HG03097 (cell line): ENCODE results near the gene ACOX3.
"Not testable (repeated sequence)": the region's sequence is repeated elsewhere in the genome, so short reads cannot be mapped to it uniquely, and the experiment has no call there.

Experiments
- ATAC-seq: cut with Tn5 transposase; IDR thresholded peaks from one replicate; pipeline ENCODE4 v1.9.1; 2021; ENCODE audit not compliant: unreplicated experiment, low FRiP score

Gene ACOX3

GRCh38 chr4:8391071-8391470 is 49.5 kb downstream of the ACOX3 start:
- ATAC-seq: no peak

GRCh38 chr4:8390577-8390976 is 49.9 kb downstream of the ACOX3 start:
- ATAC-seq: no peak

GRCh38 chr4:8388528-8388870 is 52.0 kb downstream of the ACOX3 start:
- ATAC-seq: no peak

GRCh38 chr4:8387615-8388527 is 52.7 kb downstream of the ACOX3 start:
- ATAC-seq: no peak

GRCh38 chr4:8387194-8387593 is 53.3 kb downstream of the ACOX3 start:
- no peak for ATAC-seq

- ATAC-seq: no peak
Observed at GRCh38 chr4:8386731-8387130, 53.8 kb downstream of the ACOX3 start.

- not testable (repeated sequence) for ATAC-seq
Observed at GRCh38 chr4:8386131-8386530, 54.4 kb downstream of the ACOX3 start.

GRCh38 chr4:8385611-8386010 is 54.9 kb downstream of the ACOX3 start:
- ATAC-seq: no peak

- ATAC-seq: no peak
Observed at GRCh38 chr4:8385106-8385505, 55.4 kb downstream of the ACOX3 start.

- no peak for ATAC-seq
Observed at GRCh38 chr4:8384397-8385060, 56.0 kb downstream of the ACOX3 start.

- no peak for ATAC-seq
Observed at GRCh38 chr4:8383451-8384160, 56.9 kb downstream of the ACOX3 start.

- ATAC-seq: no peak
Observed at GRCh38 chr4:8383016-8383415, 57.5 kb downstream of the ACOX3 start.

GRCh38 chr4:8381814-8382581 is 58.5 kb downstream of the ACOX3 start:
- ATAC-seq: no peak

GRCh38 chr4:8380511-8381415 is 59.8 kb downstream of the ACOX3 start:
- no peak for ATAC-seq

- ATAC-seq: no peak
Observed at GRCh38 chr4:8379771-8380170, 60.8 kb downstream of the ACOX3 start.

GRCh38 chr4:8379281-8379680 is 61.2 kb downstream of the ACOX3 start:
- no peak for ATAC-seq

GRCh38 chr4:8378776-8379175 is 61.7 kb downstream of the ACOX3 start:
- ATAC-seq: no peak

- ATAC-seq: no peak
Observed at GRCh38 chr4:8378101-8378724, 62.3 kb downstream of the ACOX3 start.
